ENCODE results near the gene ZMIZ1. TPM values are rescaled to one million over a fixed set of nuclear protein-coding genes. Genes with fewer than 3 reads are reported as not detected.
A peak's percentile ranks its signal among the peaks of the same experiment; 100 is the strongest.

ZMIZ1 gene
- total RNA-seq, 4 donors from 2014 or later: 65.5 to 88.2 (median 69.3) TPM

DNA sequence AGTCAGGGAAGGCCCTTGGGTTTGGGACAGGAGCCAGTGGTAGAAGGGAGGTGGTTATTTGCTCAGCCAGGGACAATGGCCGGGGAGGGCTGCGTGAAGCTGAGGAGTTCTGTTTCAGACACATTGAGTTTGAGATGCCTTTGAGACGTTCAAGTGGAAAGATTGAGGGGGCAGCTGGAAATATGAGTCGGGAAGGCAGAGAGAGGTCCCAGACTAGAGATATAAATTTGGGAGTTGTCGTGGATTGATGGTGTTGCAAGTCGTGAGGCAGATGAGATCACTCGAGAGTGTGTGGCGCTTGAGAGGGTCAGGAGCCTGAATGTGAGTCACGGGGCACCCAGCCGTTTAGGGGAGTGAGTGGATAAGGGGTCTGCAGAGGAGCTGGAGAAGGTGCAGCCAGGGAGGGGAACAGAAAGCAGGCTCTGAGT is 73.3 kb downstream of the ZMIZ1 start:
- H3K27me3 ChIP-seq: no peaks in the 10 kb centered on the region
- H3K9me3 ChIP-seq: no peaks in the 10 kb centered on the region
- no peak overlapping the region for H3K4me3 ChIP-seq
- H3K36me3 ChIP-seq: peaks cover 0 to 42% (median 0%) of the 10 kb centered on the region in 3 donors
- peaks cover 10 to 96% (median 74%) of the 10 kb centered on the region in 4 donors for H3K4me1 ChIP-seq
- WGBS, 2 donors: 55 to 61% methylated on average over 10 of the region's 10 CpGs
- peak overlapping the region; percentile 14 to 83 (median 46) for H3K27ac ChIP-seq
- no peak for DNase-seq (ENCODE audit: low spot score in 2 of 2)
- TF ChIP-seq EP300 (IDR thresholded peaks at IDR 0.05) (no peak), POLR2A (IDR thresholded peaks at IDR 0.05) (no peak)
- TF ChIP-seq, protein P1, sequence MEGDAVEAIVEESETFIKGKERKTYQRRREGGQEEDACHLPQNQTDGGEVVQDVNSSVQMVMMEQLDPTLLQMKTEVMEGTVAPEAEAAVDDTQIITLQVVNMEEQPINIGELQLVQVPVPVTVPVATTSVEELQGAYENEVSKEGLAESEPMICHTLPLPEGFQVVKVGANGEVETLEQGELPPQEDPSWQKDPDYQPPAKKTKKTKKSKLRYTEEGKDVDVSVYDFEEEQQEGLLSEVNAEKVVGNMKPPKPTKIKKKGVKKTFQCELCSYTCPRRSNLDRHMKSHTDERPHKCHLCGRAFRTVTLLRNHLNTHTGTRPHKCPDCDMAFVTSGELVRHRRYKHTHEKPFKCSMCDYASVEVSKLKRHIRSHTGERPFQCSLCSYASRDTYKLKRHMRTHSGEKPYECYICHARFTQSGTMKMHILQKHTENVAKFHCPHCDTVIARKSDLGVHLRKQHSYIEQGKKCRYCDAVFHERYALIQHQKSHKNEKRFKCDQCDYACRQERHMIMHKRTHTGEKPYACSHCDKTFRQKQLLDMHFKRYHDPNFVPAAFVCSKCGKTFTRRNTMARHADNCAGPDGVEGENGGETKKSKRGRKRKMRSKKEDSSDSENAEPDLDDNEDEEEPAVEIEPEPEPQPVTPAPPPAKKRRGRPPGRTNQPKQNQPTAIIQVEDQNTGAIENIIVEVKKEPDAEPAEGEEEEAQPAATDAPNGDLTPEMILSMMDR (IDR thresholded peaks at IDR 0.05): no peak

DNA sequence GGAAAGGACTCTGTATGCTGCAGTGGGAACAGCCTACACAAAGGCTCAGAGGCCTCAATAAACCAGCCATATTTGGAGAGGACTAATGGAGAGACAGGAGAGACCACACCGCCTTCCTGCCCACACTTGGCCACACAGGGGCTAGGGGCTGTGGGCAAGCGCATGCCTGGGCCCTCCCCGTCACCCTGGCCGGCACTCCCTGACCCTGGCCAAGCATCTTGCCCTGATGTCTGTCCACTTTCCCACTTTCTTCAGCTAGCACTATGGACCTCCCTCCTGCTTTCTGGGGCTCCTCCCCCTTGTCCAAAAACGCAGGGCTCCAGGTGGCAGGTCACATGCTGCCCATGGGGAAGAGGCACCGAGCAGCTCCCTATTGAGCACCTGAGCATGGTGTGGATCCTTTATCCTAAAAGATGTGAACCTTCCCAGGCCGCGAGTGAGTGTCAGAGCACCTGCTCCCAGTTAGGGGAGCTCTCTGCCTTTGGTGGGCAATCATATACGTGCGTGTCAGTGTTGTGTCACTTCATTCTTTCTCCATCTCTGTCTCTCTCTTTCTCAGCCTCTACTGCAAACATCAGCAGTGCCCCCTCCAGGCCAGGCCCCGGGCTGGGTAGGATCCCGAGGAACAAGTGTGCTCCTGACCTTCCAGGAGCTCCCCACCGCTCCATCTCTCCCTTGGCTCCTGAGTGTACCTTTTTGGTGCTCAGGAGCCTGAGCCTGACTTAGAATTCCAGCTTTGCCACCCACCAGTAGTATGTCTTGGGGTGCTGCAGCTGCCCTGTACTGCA is 74.0 kb downstream of the ZMIZ1 start:
- peak overlapping the region in 3 of 4 donors; percentile 34 to 83 (median 58) for H3K27ac ChIP-seq
- DNase-seq (ENCODE audit: low spot score in 2 of 2): no peak
- no peak for TF ChIP-seq POLR2A (IDR thresholded peaks at IDR 0.05)
- TF ChIP-seq, protein P1 (IDR thresholded peaks at IDR 0.05): no peak
- no peak for TF ChIP-seq EP300 (IDR thresholded peaks at IDR 0.05)
- H3K36me3 ChIP-seq: peaks cover 0 to 42% (median 0%) of the 10 kb centered on the region in 3 donors
- H3K9me3 ChIP-seq: no peaks in the 10 kb centered on the region
- H3K4me1 ChIP-seq: peaks cover 10 to 96% (median 74%) of the 10 kb centered on the region in 4 donors
- 78 to 81% methylated on average over 13 of the region's 13 CpGs for WGBS, 2 donors
- no peaks in the 10 kb centered on the region for H3K27me3 ChIP-seq
- H3K4me3 ChIP-seq: no peak overlapping the region

DNA sequence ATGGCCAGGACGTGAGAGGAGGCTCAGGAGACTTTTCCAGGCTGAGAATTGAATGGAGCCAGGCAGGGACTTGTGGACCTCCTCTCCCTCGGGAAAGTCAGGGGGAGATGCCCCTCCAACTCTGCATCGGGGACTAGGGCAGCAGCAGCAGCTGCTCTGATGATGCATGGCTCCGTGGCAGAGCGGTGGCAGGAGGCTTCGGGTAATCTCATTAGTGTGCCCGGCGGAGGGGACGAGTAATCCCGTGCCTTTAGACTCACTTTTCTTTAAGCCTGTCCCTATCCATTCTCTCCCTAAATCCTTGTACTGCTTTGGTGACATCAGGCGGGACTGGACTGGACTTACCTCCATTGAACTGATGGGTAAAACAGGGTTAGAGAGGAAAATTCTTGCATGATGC is 75.1 kb downstream of the ZMIZ1 start:
- DNase-seq (ENCODE audit: low spot score in 2 of 2): no peak
- Histone ChIP-seq H3K27ac (peak overlapping the region in 2 of 4 donors; percentile 91 to 97), H3K4me3 (no peak overlapping the region), H3K36me3 (peaks cover 0 to 42% (median 0%) of the 10 kb centered on the region in 3 donors), H3K27me3 (no peaks in the 10 kb centered on the region), H3K9me3 (no peaks in the 10 kb centered on the region), H3K4me1 (peaks cover 10 to 96% (median 74%) of the 10 kb centered on the region in 4 donors)
- TF ChIP-seq EP300 (IDR thresholded peaks at IDR 0.05) (no peak), POLR2A (IDR thresholded peaks at IDR 0.05) (no peak)
- TF ChIP-seq, protein P1 (IDR thresholded peaks at IDR 0.05): no peak
- WGBS, 2 donors: 84 to 90% methylated on average over 11 of the region's 11 CpGs

DNA sequence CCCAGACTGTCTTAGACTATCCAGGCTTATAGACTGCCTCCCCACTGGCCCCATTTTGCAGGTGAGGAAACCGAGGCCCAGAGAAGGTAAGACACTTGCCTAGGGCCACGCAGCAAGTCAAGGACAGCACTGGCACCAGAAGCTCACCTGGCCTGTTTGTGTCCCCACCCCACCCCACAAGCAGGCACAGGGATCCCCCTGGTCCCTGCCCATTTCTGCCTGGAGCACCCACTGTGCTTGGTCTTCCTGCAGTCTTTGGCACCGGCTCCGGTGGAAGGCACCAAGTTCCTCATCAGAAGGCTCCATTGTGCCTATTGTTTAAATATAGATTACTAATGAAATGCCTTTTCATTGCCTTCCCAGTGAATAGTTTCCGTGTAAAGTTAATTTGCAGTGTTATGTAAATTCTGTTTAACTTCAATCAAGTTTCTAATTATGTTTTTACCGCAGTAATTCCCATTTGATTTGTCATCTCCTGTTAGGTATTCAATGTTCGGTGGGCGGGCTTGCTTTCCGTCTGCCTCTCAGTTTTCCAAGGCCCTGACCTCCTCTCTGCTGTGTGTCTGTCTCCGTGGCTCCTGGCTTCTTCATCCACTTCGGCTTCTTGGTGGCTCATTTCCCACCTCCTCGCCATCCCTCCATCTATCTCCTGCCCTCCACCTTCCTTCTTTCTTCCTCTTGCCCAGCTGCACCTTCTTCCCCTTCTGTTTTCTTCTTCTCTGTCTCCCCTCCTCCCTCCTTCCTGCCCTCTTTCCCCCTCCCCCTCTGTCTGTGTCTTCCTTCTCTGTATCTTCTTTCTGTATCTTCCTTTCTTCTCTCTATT is 75.8 kb downstream of the ZMIZ1 start:
- H3K27ac ChIP-seq: peak overlapping the region in 3 of 4 donors; percentile 35 to 97 (median 91)

More for the DNA sequence above, 75.8 kb downstream of the ZMIZ1 start:
- Histone ChIP-seq H3K9me3 (no peaks in the 10 kb centered on the region), H3K36me3 (peaks cover 0 to 40% (median 0%) of the 10 kb centered on the region in 3 donors), H3K4me3 (no peak overlapping the region), H3K27me3 (no peaks in the 10 kb centered on the region), H3K4me1 (peaks cover 14 to 96% (median 74%) of the 10 kb centered on the region in 4 donors)
- no peak for DNase-seq (ENCODE audit: low spot score in 2 of 2)
- TF ChIP-seq EP300 (IDR thresholded peaks at IDR 0.05) (no peak), POLR2A (IDR thresholded peaks at IDR 0.05) (no peak)
- TF ChIP-seq, protein P1 (IDR thresholded peaks at IDR 0.05): no peak
- 55 to 61% methylated on average over 12 of the region's 12 CpGs for WGBS, 2 donors
